ENCODE measurements around the gene APPL1.

GRCh38 chr3:57314204-57314603 lies 86.7 kb downstream of the APPL1 start:
- TF ChIP-seq MAX (IDR thresholded peaks at IDR 0.05; ENCODE audit: insufficient read depth, insufficient read length), result no peak
- no peak for TF ChIP-seq CTCF (IDR thresholded peaks at IDR 0.05; ENCODE audit: extremely low read depth in 1 of 2, insufficient read depth in 1 of 2, low read depth in 1 of 2, low read length in 2 of 2)
- no peak for TF ChIP-seq POLR2A (IDR thresholded peaks at IDR 0.05; ENCODE audit: low read depth, low read length)

All from endothelial cell of umbilical vein (primary cell).